ENCODE results near the gene MAPKAP1.

The MAPKAP1 gene

DNA sequence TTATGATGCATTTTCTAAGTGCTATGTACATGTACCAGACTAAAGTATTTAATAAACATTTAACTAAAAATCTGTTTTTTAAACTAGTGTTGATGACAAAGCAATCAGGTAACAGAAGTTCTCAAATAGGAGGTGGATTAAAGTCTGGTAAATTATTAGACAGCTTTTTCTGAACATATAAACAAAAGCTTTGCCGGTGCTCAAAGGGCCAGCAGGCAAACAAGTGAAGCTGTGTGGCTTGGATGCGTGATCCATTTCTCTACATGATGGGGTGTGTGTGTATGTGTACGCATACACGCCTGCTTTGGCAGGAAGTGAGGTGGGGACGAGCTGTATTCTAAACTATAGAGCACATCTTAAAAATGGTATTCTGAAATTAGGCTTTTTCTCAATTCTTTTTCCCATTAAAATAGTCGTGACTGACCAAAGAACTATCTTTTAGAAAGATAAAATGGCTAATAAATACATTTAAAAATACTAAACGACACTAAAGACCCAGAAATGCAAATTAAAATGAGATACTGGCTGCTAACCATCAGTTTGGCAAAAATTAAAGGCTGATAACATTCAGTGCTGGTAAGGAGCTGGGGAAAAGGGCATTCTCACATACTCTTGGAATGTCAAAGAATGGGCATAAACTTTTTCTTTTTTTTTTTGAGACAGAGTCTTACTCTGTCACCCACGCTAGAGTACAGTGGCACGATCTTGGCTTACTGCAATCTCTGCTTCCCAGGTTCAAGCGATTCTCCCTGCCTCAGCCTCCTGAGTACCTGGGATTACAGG is 174.0 kb downstream of the MAPKAP1 start:
- no peak for FAIRE-seq

DNA sequence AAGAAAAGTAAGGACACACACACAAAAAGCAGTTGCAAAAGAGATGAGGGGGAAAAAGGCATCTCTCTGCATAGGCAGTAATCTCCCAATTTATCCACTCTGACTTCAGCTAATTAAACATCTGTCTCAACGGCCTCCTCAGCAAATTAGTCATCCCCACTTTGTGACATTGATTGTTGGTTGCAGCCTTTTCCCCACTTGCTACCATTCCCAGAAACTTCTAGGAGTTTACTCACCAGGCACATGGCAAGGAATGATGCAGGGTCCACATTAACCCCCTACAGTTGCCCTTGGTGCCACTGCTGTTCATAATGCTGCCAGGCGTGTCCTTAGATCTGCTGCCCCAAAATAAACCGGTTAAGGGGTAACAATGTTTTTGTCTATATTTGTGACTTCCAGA is 174.6 kb downstream of the MAPKAP1 start:
- FAIRE-seq = no peak

DNA sequence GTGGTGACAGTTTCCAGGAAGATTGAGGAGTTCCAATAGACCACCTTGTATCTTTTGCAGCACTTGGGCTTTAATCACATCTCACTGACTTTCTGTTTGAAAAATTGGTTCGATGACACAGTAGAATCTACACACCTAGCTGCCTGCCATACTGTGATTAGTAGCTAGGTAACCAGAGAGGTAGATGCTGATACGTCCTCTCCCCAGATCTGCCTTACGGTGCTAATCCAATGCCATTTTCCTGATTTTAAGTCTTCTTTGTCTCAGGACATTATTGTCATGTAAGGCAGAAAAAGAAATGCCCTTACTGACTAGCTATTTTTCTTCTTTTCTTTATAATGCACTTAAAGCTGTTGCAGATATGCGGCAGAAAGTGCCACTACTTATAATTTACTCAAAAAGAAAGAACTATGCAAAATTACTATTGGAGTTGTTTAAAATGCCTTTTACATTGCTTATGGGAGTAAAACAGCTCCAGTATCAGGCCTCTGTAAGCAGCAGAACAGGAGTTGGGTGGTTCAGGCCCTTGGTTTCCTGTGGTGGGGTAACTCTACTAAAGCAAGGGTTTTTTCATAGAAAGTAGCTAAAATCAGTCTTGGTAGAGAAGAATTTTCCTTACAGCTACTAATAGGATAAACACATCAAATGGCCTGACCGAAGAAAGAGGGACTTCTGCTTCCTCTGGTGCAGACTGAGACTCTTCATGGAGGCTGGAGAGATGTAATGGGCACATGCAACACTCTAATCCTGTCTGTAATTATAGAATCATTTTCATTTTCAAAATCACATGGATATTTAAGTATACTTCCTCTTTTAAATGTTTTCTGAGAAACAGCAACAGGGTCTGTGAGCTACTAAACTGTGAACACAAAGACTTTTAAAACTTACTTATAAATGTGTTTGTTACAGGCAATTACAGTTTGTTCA is 177.2 kb downstream of the MAPKAP1 start:
- no peak for FAIRE-seq

DNA sequence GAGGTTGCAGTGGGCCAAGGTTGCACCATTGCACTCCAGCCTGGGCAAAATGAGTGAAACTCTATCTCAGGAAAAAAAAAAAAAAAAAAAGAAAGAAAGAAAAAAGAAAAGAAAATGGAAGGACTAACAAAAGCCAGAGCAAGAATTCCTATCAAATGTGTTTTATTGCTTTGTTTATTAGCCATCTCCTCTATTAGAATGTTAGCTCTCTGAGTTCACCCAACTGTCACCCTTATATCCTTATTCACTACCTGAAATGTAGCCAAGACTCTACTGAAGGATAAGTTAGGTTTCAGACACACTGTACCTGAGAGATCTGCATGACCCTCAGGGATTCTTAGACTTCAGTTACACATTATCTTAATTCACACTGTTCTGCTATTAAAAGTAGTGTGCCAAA is 177.9 kb downstream of the MAPKAP1 start:
- FAIRE-seq = no peak

DNA sequence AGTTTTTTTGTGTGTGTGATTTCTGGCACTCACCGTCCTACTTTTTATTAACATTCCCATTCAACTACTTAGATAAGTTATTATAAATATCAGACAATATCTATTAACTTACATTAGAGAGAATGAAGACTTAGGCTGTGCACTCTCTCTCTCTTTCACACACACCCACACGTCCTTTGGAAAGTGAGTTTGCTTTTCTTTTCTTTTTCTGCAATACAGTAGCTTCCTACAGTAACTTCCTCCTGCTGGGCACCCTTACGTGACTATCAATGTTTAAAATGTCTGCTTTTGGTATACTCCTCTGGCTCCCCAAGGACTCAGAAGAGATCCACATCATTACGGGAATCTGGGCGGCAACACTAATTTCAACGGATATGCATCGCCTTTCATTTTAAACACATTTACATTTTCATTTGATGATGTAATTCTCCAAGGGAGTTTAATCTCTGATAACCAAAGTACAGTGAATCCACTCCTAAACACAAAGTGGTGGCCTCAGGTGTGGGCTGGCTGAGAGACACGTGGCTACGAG is 179.5 kb downstream of the MAPKAP1 start:
- FAIRE-seq = no peak

DNA sequence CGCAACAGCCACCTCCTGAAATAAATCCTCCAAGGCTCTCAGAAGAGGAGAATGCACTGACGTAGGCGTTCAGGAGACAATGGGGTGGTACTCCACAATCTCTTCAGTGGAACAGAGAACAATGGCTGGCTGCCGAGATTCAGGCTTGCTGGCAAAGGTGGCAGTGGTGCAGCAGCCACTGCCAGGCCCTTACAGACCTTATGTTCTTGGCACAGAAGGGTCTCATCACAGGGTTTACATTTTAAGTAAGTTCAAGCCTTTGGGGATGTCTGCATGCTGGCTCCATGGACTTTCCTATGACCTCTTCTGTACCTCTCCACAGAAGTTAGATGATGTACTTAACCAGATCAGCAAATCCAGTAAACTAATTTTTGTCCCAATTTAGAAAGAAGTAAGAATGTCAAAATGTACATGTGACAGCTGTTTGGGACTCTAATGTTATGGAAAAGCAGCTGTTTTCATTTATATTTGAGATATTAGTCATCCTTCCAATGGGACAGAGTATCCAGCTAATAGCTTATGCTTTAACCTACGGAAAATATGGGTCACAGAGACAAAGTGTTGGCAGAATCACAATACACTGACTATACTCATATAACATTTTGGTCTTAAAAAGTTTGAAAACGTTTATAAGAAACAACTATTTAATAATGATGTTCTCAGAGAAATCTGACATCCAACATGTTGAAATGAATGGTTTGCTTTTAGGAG is 180.9 kb downstream of the MAPKAP1 start:
- FAIRE-seq = no peak

DNA sequence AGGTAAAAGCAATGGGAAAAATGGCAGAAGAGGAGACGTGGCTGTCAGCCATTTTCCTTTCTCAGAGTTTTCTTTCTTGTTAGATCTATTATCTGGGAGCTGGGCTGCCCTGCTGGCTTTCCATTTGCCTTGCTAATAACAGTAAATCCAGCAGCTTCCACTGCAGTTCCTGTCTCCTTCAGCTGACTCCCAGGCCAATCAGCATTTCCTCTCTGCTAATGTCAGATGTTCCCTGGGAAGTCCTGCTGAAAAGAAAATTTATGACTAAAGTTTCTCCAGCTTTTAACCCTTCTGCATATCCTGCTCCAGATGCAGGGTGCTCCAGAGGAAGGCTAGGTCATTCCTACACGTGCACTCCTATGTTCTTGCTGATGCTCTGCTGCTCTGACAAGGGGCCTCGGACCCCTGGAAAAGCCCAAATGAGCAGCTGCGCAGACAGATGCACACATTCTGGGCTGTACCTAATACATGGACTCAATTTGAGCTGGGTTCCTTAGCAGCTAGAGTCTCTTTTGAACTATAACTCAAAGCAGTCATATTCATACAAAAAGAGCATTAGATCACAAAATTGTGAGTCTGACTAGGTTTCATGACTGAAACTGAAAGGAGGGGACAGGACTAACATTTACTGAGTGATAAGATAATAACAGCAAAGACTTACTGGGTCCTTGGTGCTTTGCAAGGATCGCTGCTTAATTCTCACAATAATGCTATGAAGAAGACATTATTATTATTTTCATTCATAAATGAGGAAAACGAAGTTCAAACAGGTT is 182.2 kb downstream of the MAPKAP1 start:
- no peak for FAIRE-seq

DNA sequence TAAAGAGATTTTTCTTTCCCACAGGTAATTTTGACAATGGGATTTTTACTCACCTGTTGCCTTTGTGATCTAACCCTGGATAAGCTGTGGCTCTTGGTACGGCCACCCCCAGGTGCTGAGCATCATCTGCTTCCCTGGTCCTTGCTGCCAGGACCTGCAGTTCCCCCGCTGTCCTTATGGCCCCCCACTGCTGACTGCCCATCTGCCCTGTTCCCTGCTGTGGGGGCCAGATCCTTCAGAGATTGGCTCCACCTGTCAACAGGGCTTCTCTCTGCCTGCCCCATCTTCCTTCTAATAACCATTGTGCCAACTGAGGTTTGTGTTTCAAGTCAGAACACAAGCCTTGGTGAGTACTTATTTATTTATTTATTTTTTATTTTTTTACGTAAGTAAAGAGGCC is 183.3 kb downstream of the MAPKAP1 start:
- FAIRE-seq = no peak

DNA sequence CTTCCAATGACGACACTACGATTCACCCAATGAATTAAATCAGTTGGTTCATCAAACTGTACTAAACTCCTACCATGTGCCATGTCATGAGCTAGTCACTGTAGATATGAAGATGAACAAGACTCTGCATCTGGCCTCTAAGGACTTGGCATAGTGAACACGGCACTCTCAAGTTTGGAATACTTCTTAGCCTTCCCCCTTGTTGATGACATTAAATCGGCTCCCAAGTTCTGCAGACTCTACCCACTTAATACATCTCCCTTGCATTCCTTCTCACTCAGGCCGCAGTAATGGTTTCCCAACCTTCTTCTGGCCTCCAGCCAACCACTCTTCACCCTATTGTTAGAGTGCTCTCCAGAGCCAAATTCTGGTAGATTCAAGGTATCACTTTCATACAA is 184.7 kb downstream of the MAPKAP1 start:
- FAIRE-seq = no peak

DNA sequence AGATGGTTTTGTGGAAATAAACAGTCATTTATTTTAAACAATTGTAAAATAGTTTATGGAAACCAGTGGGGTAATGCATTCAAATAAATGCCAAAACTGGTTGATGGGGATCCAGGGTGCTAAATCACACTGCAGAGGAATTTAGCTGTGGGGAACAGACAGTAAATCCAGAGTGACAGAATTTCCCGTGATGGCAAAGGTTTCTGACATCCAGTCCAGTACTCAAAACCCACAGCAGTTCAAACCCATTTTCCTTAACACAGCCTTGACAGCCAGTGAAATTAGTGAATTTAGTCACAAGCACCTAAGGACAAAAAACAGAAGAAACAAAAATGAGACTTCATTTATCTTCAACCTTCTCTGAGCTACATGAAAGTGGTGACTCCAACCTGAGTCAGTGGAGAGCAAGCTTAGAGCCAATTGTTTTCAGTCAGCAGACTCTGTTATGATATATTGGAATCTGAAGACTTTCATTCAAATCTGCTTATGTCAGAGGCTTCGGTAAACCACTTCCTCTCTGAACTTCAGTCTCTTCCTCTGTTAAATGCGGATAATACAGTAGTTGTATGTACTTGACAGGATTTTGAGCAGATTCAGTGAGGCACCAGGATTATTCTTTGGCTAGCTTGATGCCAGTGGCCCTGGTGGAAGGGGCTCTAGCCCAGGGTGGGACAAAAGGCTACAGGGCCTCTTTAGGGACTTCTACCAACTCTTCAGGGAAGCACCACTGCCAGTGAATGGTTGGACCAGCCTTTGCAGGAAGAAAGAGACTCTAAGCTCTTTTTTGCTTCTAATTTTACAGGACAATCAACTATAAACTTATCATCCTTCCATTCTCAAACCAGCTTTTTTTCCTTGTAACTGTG is 185.3 kb downstream of the MAPKAP1 start:
- FAIRE-seq = no peak

DNA sequence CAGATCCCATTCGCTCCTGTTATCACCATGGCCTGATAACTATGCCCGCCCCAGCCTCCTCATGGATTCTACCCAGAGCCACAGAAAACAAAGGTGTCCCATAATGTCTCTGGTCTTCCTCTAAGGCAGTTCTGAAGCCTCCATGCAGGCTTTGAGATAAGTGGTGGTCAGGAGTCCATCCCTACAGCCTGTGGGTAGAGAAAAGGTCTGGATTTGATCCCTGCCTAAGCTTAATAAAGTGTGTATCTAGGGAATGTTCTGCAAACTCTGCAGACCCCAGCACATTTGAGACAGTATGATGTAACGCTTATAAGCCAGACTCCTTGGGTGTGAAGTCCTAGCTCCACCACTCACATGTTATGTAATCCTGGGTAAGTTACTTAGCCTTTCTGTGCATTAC is 187.3 kb downstream of the MAPKAP1 start:
- no peak for FAIRE-seq

DNA sequence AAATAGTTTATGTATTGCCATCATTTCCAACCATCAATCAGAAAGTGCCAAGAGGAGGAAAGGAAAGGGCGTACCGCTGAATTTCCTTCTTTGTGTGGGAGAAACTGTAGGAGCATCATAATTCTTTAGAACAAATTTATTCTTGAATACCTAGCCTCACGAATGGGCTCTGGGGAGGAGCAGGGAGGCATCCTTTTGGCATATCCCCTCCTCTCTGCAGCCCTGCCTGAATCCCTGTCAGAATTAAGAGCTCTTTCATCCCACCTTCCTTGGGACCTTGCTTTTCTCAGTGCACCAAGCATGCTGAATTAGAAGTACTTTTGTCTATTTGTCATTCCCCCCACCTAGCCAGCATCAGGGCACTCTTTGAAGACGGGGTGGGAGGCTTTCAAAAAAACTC is 189.4 kb downstream of the MAPKAP1 start:
- no peak for FAIRE-seq

DNA sequence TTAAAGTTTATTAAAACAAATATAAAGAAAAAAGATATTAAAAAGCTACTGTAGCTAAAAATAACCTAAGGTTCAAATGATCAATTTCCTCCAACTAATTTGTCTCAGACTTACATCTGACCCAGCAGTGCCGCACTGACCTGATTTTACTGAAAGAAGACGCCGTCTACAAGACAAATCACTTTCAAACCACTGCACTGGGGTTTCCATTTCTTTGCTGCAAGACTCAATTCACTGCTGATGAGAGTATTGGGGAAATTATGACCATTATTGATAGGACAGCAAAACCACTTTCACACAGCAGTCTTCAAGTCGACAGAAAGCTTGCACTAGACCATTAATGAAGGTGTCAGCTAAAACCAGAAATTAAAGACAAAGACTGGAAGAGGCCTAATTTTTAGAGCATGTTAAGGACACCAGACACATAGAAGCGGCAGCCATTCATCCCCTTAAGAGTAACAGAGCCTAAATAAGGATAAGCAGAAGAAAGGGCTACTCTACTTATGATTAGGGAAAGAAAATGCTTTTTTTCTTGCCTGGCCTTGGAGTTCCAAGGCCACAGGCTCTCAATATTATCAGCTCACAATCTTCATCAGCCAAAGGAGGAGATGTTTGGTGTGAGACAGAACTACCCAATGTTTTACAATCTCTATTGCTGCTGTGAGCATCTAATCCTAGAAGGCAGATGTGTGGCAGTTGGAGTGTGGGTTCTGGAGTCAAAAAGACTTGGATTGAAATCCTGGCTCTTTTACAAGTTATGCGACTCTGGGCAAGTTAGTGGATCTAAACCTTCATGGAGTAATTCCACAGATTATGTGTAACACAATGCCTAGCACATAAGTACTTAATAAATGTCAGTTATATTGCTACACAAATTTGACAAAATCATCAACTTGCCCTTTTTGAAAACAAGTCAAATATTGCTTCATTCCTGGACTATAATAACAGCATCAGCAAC is 190.7 kb downstream of the MAPKAP1 start:
- FAIRE-seq = no peak

DNA sequence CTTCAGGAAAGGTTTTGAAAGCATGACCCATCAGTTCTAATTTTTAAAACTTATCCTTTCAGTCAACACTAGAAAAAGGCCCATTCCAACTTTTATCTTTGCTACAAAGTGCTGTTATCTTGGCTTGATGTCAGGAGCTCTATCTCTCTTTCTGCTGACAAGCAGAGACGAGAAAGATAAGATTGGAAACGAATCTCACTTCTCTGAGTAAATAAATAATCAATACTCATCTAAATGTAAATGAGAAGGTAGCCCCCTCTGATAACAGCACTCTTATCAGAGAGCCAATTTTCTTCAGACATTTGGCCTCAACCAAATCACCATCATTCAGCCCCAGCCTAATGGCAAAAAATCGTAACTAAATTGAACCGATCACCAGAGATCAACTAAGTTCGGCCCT is 191.7 kb downstream of the MAPKAP1 start:
- no peak for FAIRE-seq

DNA sequence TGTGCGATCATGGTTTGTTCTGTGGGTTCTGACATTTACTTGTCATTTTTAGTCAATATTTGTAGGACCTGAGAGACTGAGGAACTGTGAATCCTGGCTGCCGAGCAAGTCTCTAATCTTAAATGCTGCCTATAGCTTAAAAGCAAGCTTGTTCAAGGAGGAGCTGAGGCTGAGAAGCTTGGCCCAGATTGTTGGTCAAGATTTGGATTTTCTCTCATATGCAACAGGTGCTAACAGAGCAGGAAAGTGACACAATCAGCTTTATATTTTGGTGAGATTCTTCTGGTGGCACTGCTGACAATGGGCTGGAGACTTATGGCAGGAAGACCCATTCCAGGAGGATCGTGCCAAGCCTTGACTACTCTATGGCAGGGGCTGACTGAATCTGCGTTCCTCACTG is 192.5 kb downstream of the MAPKAP1 start:
- no peak for FAIRE-seq

DNA sequence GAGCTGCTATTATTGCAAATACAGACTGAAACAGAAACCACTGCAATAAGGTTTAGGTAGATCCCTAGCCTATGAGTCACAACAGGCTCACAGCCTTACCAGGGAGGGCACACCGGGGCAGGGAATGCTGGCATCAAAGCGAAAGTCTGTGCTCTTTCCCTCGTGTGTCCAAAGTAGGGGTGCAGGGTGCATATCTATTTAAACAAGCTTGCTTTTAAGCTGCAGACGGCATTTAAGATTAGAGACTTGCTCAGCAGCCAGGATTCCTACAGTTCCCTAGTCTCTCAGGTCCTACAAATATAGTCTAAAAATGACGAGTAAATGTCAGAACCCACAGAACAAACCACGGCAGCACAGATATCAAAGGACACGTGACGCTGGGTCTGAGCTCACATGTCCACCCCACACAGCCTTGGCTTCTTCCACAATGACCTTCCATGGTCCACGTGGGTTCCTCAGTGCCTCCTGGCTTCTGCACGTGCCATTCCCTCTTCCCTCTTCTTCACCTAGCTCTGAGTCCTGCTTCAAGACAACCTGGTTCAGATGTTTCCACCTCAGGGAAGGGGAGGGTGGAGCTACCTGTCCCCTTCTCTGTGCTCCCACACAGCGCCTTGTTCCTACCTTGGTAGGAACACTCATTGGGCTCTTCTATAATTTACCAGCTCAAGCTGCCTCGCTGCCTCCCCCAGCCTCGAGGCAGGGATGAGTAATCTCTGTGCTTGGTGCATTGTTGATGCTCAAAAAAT is 193.2 kb downstream of the MAPKAP1 start:
- no peak for FAIRE-seq

DNA sequence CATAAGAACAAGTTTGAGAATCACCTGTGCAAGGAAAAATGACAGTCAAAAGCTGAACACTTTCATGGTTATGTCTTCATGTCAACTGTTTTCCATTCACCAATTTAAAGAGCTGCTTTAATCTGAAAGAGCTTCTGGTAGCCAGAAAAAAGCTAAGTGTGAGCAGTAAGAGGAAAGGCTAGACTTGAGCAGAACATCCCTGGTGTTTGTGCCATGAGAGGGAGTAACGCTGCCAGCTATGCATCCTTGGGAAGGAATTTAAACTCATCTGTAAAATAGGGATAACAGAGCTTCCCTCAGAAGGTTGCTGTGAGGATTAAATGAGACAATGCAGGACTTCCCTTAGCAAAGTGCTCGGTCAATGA is 193.7 kb downstream of the MAPKAP1 start:
- no peak for FAIRE-seq

DNA sequence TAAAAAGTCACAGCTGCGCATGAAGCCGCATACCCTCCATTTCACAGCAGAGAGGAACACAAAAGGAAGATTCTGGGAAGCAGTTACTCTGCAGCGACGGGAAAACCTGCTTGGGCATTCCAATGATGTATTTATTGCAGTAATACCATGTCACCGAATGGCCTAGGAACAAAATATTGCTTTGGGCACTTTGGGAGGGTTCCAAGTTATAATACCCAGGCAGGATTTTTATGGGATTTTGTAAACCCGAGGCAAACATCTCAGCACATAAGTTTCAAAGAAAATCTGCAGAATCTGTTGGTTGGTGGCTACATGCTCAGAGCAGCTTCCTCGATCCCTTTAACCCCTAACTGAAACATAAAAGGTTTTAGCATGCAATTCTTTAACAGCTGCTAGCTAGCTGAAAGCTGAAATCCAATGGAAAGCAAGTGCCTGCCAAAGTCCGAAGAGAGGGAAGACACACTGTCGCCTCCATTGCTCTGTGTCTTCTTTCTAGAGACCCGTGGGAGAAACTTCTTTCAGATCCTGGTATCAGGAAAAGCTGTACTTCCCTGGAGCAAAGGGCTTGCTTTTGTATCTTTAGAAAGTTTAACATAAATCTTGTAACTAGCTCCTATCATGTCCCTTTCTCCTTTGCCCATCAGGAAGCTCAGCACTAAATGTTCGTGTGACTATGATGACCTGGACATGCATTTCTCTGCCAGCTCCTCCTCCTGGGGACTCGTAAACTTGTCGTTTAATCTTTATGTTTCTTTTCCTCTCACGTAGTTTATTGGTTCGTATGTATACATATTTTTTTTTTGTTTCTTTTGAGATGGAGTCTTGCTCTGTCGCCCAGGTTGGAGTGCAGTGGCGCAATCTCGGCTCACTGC is 195.0 kb downstream of the MAPKAP1 start:
- FAIRE-seq = no peak
